Astrocyte of the spinal cord (primary cell): ENCODE measurements around the gene NF1.
"Not testable (repeated sequence)": the region's sequence is repeated elsewhere in the genome, so short reads cannot be mapped to it uniquely, and the experiment has no call there.

ENCODE experiments used
- DNase-seq: peaks from one replicate; pipeline ENCODE4 v3.0.0; 2011; ENCODE audit warnings: low read depth, low spot score
- H3K4me3 ChIP-seq: 2 replicates; pipeline ENCODE4 v1.5.1; 2011; ENCODE audit warnings: low read depth, mild to moderate bottlenecking, low read length, moderate library complexity
- CTCF ChIP-seq: IDR thresholded peaks from 2 replicates; pipeline ENCODE4 v1.5.1; 2012; ENCODE audit warnings: low read depth, mild to moderate bottlenecking, low read length, inconsistent platforms
- in situ Hi-C: cut with HindIII; loops from 2 replicates; pipeline ENCODE4 v1.10.0; 2017; ENCODE audit warnings: low sequenced_read_pairs

Gene NF1

GRCh38 chr17:31198026-31198425 is 103.2 kb downstream of the NF1 start:
- no peak for TF ChIP-seq CTCF
- no peak overlapping the region for H3K4me3 ChIP-seq
- DNase-seq, result no peak
- in situ Hi-C loops, result no loop called here

- in situ Hi-C loops, H3K4me3 ChIP-seq, DNase-seq: not testable (repeated sequence)
Measured at GRCh38 chr17:31198666-31199065, 103.9 kb downstream of the NF1 start.

- in situ Hi-C loops, result no loop called here
- no peak for DNase-seq
- TF ChIP-seq CTCF, result no peak
Measured at GRCh38 chr17:31200287-31200686, 105.5 kb downstream of the NF1 start.

GRCh38 chr17:31202968-31203367 is 108.2 kb downstream of the NF1 start:
- DNase-seq, result no peak
- in situ Hi-C loops, result no loop called here
- no peak for TF ChIP-seq CTCF
- H3K4me3 ChIP-seq, result no peak overlapping the region

More at GRCh38 chr17:31200287-31200686, 105.5 kb downstream of the NF1 start:
- no peak overlapping the region for H3K4me3 ChIP-seq

- H3K4me3 ChIP-seq, result no peak overlapping the region
- TF ChIP-seq CTCF, result no peak
- no peak for DNase-seq
- in situ Hi-C loops, result no loop called here
Measured at GRCh38 chr17:31211352-31212012, 116.7 kb downstream of the NF1 start.

- TF ChIP-seq CTCF, result no peak
- in situ Hi-C loops, result no loop called here
- no peak overlapping the region for H3K4me3 ChIP-seq
- DNase-seq, result peak; percentile 82
Measured at GRCh38 chr17:31216031-31216751, 121.4 kb downstream of the NF1 start.

- no peak for DNase-seq
- in situ Hi-C loops, result no loop called here
- H3K4me3 ChIP-seq, result no peak overlapping the region
- TF ChIP-seq CTCF, result no peak
Measured at GRCh38 chr17:31224366-31224765, 129.6 kb downstream of the NF1 start.
